ENCODE data around the gene LRRC8B. TPM values are rescaled to one million over a fixed set of nuclear protein-coding genes. Genes with fewer than 3 reads are reported as not detected.
"Not testable (repeated sequence)": the region's sequence is repeated elsewhere in the genome, so short reads cannot be mapped to it uniquely, and the experiment has no call there.

Gene LRRC8B
- total RNA-seq, 4 donors from 2014 or later = 8.7 to 19.5 (median 9.2) TPM

DNA sequence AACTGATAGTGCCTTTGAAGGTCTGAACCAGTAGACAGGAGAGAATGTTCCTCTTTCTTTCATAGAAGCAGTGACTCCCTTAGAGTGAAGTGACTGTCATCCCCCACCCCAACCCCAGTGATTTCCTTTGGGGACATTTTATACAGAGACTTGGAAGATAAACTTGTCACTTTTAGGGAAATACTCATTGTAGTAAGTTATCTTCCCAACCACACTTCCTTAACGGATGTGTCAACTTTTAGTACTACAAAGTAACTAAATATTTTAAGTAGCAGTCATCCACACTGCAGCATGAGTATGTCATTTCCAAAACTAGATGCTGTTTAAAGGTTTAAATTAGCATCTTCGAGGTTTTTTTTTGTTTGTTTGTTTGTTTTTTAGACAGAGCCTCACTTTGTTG is 13.7 kb downstream of the LRRC8B start:
- no peak overlapping the region for H3K27ac ChIP-seq
- 61 to 67% methylated on average over 2 of the region's 2 CpGs for WGBS, 2 donors

DNA sequence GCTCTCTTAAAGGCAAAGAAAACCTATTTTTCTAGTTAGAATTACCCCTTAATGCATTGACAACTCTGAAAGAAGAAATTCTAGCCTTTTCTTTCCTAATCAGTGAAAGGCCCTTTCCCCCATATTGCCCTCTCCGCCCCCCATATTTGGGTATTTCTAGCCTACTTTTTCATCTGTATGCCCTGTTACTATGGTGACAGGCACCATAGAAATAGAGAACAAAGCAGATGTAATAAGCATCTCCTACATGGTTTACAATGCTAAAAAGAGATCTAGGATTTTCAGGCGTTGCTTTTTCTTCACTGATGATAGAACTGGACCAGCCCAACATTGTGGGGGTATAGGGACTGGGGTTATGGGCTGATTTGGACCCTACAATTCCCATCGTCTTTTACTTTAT is 14.5 kb downstream of the LRRC8B start:
- H3K36me3 ChIP-seq = no peaks in the 10 kb centered on the region
- H3K27me3 ChIP-seq = no peaks in the 10 kb centered on the region
- no peak for DNase-seq
- H3K4me1 ChIP-seq = no peaks in the 10 kb centered on the region
- no peaks in the 10 kb centered on the region for H3K9me3 ChIP-seq
- 91 to 95% methylated on average over 3 of the region's 3 CpGs for WGBS, 2 donors
- no peak overlapping the region for H3K27ac ChIP-seq
- no peak overlapping the region for H3K4me3 ChIP-seq
- TF ChIP-seq CTCF (IDR thresholded peaks at IDR 0.05) = no peak
- TF ChIP-seq POLR2A (IDR thresholded peaks at IDR 0.05) = no peak
- intact Hi-C loops (cut with DNase I) = no loop called here

More for the DNA sequence above, 13.7 kb downstream of the LRRC8B start:
- DNase-seq = no peak
- no peaks in the 10 kb centered on the region for H3K27me3 ChIP-seq
- intact Hi-C loops (cut with DNase I) = no loop called here
- no peaks in the 10 kb centered on the region for H3K9me3 ChIP-seq
- no peak for TF ChIP-seq CTCF (IDR thresholded peaks at IDR 0.05)
- TF ChIP-seq POLR2A (IDR thresholded peaks at IDR 0.05) = no peak
- no peaks in the 10 kb centered on the region for H3K36me3 ChIP-seq
- no peak overlapping the region for H3K4me3 ChIP-seq
- no peaks in the 10 kb centered on the region for H3K4me1 ChIP-seq

- no peaks in the 10 kb centered on the region for H3K9me3 ChIP-seq
- H3K36me3 ChIP-seq = no peaks in the 10 kb centered on the region
- WGBS, 2 donors = 56 to 63% methylated on average over 4 of the region's 4 CpGs
- no peak overlapping the region for H3K27ac ChIP-seq
- H3K4me3 ChIP-seq = no peak overlapping the region
- no peak for DNase-seq
- H3K4me1 ChIP-seq = peaks cover 0 to 9% (median 8%) of the 10 kb centered on the region in 3 donors
- intact Hi-C loops (cut with DNase I) = no loop called here
- no peaks in the 10 kb centered on the region for H3K27me3 ChIP-seq
- no peak for TF ChIP-seq CTCF (IDR thresholded peaks at IDR 0.05)
- no peak for TF ChIP-seq POLR2A (IDR thresholded peaks at IDR 0.05)
These were observed 15.9 kb downstream of the LRRC8B start for GRCh38 chr1:89540406-89540970.

GRCh38 chr1:89542345-89542744 is 17.7 kb downstream of the LRRC8B start:
- H3K4me1 ChIP-seq = peaks cover 0 to 26% (median 21%) of the 10 kb centered on the region in 3 donors
- no peak for DNase-seq
- H3K4me3 ChIP-seq = no peak overlapping the region
- H3K27me3 ChIP-seq = no peaks in the 10 kb centered on the region
- no peaks in the 10 kb centered on the region for H3K9me3 ChIP-seq
- intact Hi-C loops (cut with DNase I) = no loop called here
- 85 to 88% methylated on average over 1 of the region's 1 CpG for WGBS, 2 donors
- no peaks in the 10 kb centered on the region for H3K36me3 ChIP-seq
- no peak for TF ChIP-seq CTCF (IDR thresholded peaks at IDR 0.05)
- TF ChIP-seq POLR2A (IDR thresholded peaks at IDR 0.05) = no peak
- H3K27ac ChIP-seq = no peak overlapping the region

DNA sequence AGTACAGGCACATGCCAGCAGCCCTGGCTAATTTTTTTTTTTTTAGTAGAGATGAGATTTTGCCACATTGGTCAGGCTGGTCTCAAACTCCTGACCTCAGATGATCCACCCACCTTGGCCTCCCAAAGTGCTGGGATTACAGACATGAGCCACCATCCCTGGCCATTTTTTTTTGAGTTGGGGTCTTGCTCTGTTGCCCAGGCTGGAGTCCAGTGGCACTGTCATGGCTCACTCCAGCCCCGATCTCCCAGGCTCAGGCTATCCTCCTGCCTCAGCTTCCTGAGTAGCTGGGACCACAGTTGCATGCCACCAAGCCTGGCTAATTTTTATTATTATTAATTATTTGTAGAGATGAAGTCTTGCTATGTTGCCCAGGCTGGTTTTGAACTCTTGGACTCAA is 19.0 kb downstream of the LRRC8B start:
- H3K9me3 ChIP-seq; H3K27ac ChIP-seq; DNase-seq; intact Hi-C loops (cut with DNase I); H3K4me3 ChIP-seq; H3K36me3 ChIP-seq; H3K27me3 ChIP-seq: not testable (repeated sequence)
- no CpG with 5 or more reads among the region's 1 CpG for WGBS, 2 donors
- H3K4me1 ChIP-seq = peaks cover 0 to 39% (median 27%) of the 10 kb centered on the region in 3 donors
